Measurements from ENCODE around the gene SPACA9. TPM values are rescaled to one million over a fixed set of nuclear protein-coding genes. Genes with fewer than 3 reads are reported as not detected.

Gene SPACA9
- total and polyA plus RNA-seq, 4 donors, result 10.5 to 25.1 (median 16.2) TPM

DNA sequence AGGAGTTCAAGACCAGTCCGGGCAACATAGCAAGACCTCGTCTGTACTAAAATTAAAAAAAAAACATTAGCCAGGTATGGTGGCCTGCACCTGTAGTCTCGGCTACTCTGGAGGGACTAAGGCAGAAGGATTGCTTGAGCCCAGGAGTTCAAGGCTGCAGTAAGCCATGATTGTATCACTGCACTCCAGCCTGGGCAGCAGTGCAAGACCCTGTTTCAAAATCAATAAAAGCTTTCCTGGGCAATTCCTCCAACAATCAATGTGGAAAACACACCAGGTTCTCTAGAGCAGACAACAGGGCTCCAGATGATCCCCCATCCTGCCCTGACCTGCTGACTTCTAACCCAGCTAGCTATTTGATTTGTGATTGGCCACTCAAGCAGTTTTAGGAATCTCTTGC lies 1.8 kb upstream of the SPACA9 start:
- no peak overlapping the region for H3K27ac ChIP-seq (ENCODE audit: low read depth in 1 of 2, low read length in 1 of 2)
- H3K9me3 ChIP-seq (ENCODE audit: control insufficient read depth in 4 of 4, insufficient read depth in 3 of 4, low read length in 3 of 4), result no peaks in the 10 kb centered on the region
- WGBS, 2 donors, result 90 to 95% methylated on average over 3 of the region's 3 CpGs
- H3K4me3 ChIP-seq, result no peak overlapping the region
- ATAC-seq (ENCODE audit: insufficient read depth, low FRiP score), result no peak
- TF ChIP-seq, protein P1, sequence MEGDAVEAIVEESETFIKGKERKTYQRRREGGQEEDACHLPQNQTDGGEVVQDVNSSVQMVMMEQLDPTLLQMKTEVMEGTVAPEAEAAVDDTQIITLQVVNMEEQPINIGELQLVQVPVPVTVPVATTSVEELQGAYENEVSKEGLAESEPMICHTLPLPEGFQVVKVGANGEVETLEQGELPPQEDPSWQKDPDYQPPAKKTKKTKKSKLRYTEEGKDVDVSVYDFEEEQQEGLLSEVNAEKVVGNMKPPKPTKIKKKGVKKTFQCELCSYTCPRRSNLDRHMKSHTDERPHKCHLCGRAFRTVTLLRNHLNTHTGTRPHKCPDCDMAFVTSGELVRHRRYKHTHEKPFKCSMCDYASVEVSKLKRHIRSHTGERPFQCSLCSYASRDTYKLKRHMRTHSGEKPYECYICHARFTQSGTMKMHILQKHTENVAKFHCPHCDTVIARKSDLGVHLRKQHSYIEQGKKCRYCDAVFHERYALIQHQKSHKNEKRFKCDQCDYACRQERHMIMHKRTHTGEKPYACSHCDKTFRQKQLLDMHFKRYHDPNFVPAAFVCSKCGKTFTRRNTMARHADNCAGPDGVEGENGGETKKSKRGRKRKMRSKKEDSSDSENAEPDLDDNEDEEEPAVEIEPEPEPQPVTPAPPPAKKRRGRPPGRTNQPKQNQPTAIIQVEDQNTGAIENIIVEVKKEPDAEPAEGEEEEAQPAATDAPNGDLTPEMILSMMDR (IDR thresholded peaks at IDR 0.05; ENCODE audit: control extremely low read depth, extremely low read depth), result no peak
- H3K36me3 ChIP-seq (ENCODE audit: control insufficient read depth in 4 of 4, insufficient read depth in 4 of 4, low read length in 4 of 4), result no peaks in the 10 kb centered on the region
- no peak for DNase-seq
- H3K9ac ChIP-seq (ENCODE audit: insufficient read depth in 1 of 2, low read length in 2 of 2), result no peak overlapping the region
- peaks cover 0 to 9% (median 0%) of the 10 kb centered on the region in 5 donors for H3K4me1 ChIP-seq (ENCODE audit: control insufficient read depth in 5 of 5, insufficient read depth in 5 of 5, low read length in 5 of 5)
- no peaks in the 10 kb centered on the region for H3K27me3 ChIP-seq (ENCODE audit: control insufficient read depth in 3 of 3, insufficient read depth in 3 of 3, low read length in 2 of 3)

DNA sequence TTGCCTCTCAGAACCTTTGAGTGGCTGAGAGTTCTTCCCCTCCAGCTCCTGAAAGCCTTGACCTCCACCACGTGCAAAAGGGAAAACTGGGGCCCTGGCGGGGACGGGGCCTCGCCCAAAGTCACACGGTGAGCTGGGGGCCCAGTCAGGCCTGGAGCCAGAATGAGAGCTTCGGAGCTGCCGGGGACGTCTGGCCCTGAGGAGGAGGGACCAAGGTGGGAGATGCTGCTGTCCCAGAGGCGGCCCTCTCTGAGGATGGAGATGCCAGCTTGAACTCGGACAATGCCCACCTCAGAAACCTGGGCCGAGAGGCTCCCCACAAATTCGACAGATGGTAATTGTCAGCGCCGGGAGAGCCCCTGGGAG lies 1.3 kb upstream of the SPACA9 start:
- Histone ChIP-seq H3K4me1 (ENCODE audit: control insufficient read depth in 5 of 5, insufficient read depth in 5 of 5, low read length in 5 of 5) (peaks cover 0 to 9% (median 0%) of the 10 kb centered on the region in 5 donors), H3K36me3 (ENCODE audit: control insufficient read depth in 4 of 4, insufficient read depth in 4 of 4, low read length in 4 of 4) (no peaks in the 10 kb centered on the region), H3K9me3 (ENCODE audit: control insufficient read depth in 4 of 4, insufficient read depth in 3 of 4, low read length in 3 of 4) (no peaks in the 10 kb centered on the region), H3K4me3 (no peak overlapping the region), H3K9ac (ENCODE audit: insufficient read depth in 1 of 2, low read length in 2 of 2) (no peak overlapping the region), H3K27ac (ENCODE audit: low read depth in 1 of 2, low read length in 1 of 2) (no peak overlapping the region), H3K27me3 (ENCODE audit: control insufficient read depth in 3 of 3, insufficient read depth in 3 of 3, low read length in 2 of 3) (no peaks in the 10 kb centered on the region)
- TF ChIP-seq, protein P1 (IDR thresholded peaks at IDR 0.05; ENCODE audit: control extremely low read depth, extremely low read depth), result no peak
- DNase-seq (no peak), ATAC-seq (ENCODE audit: insufficient read depth, low FRiP score) (no peak)
- WGBS, 2 donors, result 52 to 61% methylated on average over 14 of the region's 14 CpGs

DNA sequence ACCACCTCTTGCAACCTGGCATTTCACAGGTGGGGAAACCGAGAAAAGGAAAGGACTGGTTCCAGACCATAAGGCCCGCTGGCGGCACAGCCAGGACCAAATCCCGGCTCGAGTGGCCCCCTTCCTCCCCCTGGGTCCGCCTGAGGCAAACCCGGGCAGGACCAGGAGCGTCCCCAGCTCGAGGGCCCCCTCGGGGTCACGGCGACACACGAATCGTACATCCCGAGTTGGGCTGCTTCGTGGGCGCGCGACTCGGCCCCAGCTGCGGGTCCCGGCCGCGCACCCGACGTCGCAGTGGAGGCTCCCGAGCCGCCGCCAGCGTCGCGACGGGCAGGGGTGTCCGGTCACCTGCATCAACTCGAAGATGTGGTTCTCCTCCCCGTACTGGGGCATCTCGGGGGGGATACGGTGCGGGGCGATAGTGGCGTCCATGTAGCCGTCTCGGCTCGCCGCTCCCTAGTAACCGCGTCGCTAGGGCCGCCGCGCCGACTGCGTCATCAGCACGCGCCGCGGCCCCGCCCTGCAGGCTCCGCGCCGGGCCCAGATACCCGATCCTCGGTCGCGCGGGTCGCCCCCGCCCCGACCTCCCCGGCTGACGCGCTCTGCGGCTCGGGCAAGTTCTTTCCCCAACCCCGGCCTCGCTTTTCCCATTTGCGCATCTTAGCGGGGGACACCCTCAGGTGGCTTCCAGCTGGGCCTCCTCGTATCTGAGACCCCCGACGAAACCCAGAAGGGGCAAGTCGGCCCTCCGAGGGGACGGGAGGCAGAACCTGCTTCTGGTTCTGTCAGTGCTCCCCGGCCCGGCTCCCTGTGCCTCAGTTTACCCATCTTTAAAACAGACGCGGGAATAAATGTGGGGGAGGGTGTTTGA lies 639 bp upstream of the SPACA9 start, which contains the start of gene AK8:
Gene AK8, minus strand, starts transcription at position 461 of the 871 bp plus-strand sequence. Its CDS starts 29 bp downstream, at position 432.
- peaks cover 0 to 9% (median 0%) of the 10 kb centered on the region in 5 donors for H3K4me1 ChIP-seq (ENCODE audit: control insufficient read depth in 5 of 5, insufficient read depth in 5 of 5, low read length in 5 of 5)
- H3K4me3 ChIP-seq, result peak within 1 kb of the TSS; percentile 84
- TF ChIP-seq, protein P1 (IDR thresholded peaks at IDR 0.05; ENCODE audit: control extremely low read depth, extremely low read depth), result no peak
- no peaks in the 10 kb centered on the region for H3K36me3 ChIP-seq (ENCODE audit: control insufficient read depth in 4 of 4, insufficient read depth in 4 of 4, low read length in 4 of 4)
- 1% methylated on average over 86 to 89 of the region's 89 CpGs for WGBS, 2 donors
- peak; percentile 82 to 86 (median 85) for DNase-seq
- ATAC-seq (ENCODE audit: insufficient read depth, low FRiP score), result peak; percentile 81
- H3K27ac ChIP-seq (ENCODE audit: low read depth in 1 of 2, low read length in 1 of 2), result peak within 1 kb of the TSS; percentile 76 to 86
- H3K9me3 ChIP-seq (ENCODE audit: control insufficient read depth in 4 of 4, insufficient read depth in 3 of 4, low read length in 3 of 4), result no peaks in the 10 kb centered on the region
- H3K27me3 ChIP-seq (ENCODE audit: control insufficient read depth in 3 of 3, insufficient read depth in 3 of 3, low read length in 2 of 3), result no peaks in the 10 kb centered on the region
- H3K9ac ChIP-seq (ENCODE audit: insufficient read depth in 1 of 2, low read length in 2 of 2), result peak within 1 kb of the TSS; percentile 79 to 90
